NK-92 treated with Interleukin-12 subunit alpha and Interleukin-12 subunit beta, amount 100 ng/mL, for 24 hours (cell line): Measurements from ENCODE around the gene CRYL1.

Source experiments
- DNase-seq: peaks from one replicate; lab custom pipeline; 2025; lab: John Stamatoyannopoulos, UW

Gene CRYL1

GRCh38 chr13:20525601-20526544 is at the start of gene CRYL1:
TSS of gene CRYL1 (minus strand) at chr13:20525857. CDS start at chr13:20525794, 63 bp downstream.
- DNase-seq: peak; percentile 31

- no peak for DNase-seq
Measured at GRCh38 chr13:20573636-20574035, 48.0 kb upstream of the CRYL1 start.

GRCh38 chr13:20573186-20573585 is 47.5 kb upstream of the CRYL1 start:
- no peak for DNase-seq

GRCh38 chr13:20571676-20572075 is 46.0 kb upstream of the CRYL1 start:
- DNase-seq: no peak

GRCh38 chr13:20570517-20570916 is 44.9 kb upstream of the CRYL1 start:
- no peak for DNase-seq

- no peak for DNase-seq
Measured at GRCh38 chr13:20567881-20568528, 42.3 kb upstream of the CRYL1 start.

GRCh38 chr13:20566898-20567874 is 41.5 kb upstream of the CRYL1 start, which contains the start of gene IFT88:
TSS of gene IFT88 (plus strand) at chr13:20567157. CDS start at chr13:20574386, 7,229 bp downstream.
- DNase-seq: peak; percentile 79

GRCh38 chr13:20566468-20566897 is 40.8 kb upstream of the CRYL1 start:
- no peak for DNase-seq

- DNase-seq: no peak
Measured at GRCh38 chr13:20565115-20565736, 39.6 kb upstream of the CRYL1 start.

- no peak for DNase-seq
Measured at GRCh38 chr13:20561741-20562140, 36.1 kb upstream of the CRYL1 start.

- no peak for DNase-seq
Measured at GRCh38 chr13:20559659-20560356, 34.2 kb upstream of the CRYL1 start.

- no peak for DNase-seq
Measured at GRCh38 chr13:20558982-20559381, 33.3 kb upstream of the CRYL1 start.

GRCh38 chr13:20553311-20553710 is 27.7 kb upstream of the CRYL1 start:
- no peak for DNase-seq

- no peak for DNase-seq
Measured at GRCh38 chr13:20550799-20551198, 25.1 kb upstream of the CRYL1 start.

GRCh38 chr13:20547479-20547908 is 21.8 kb upstream of the CRYL1 start:
- no peak for DNase-seq

GRCh38 chr13:20546556-20546955 is 20.9 kb upstream of the CRYL1 start:
- DNase-seq: no peak

- DNase-seq: no peak
Measured at GRCh38 chr13:20544201-20544923, 18.7 kb upstream of the CRYL1 start.

- DNase-seq: no peak
Measured at GRCh38 chr13:20536992-20537391, 11.3 kb upstream of the CRYL1 start.

GRCh38 chr13:20534038-20534608 is 8.5 kb upstream of the CRYL1 start:
- no peak for DNase-seq

GRCh38 chr13:20528452-20528851 is 2.8 kb upstream of the CRYL1 start:
- no peak for DNase-seq
